LNCaP clone FGC (cell line): Measurements from ENCODE around the gene DENR.
A peak's percentile ranks its signal among the peaks of the same experiment; 100 is the strongest.
"Not testable (repeated sequence)": the region's sequence is repeated elsewhere in the genome, so short reads cannot be mapped to it uniquely, and the experiment has no call there.

Source experiments
- DNase-seq: peaks from one replicate; pipeline ENCODE4 v3.0.0-alpha.2; 2011; ENCODE audit warnings: low read depth
- H3K4me3 ChIP-seq: 2 replicates; pipeline ENCODE4 v1.5.1; 2011; ENCODE audit warnings: mild to moderate bottlenecking, low read depth, low read length, control low read depth
- CTCF ChIP-seq: IDR thresholded peaks from 2 replicates; pipeline ENCODE4 v1.5.1; 2012; ENCODE audit warnings: mild to moderate bottlenecking; ENCODE audit not compliant: control insufficient read depth, insufficient read depth; ENCODE audit errors: extremely low read depth

Gene DENR

GRCh38 chr12:122752464-122753318 lies at the start of gene DENR:
TSS of gene DENR (plus strand) at chr12:122752824. CDS start at chr12:122753702, 878 bp downstream.
- peak within 1 kb of the TSS; percentile 91 for H3K4me3 ChIP-seq

GRCh38 chr12:122702890-122703611 lies 49.6 kb upstream of the DENR start, which contains the start of gene HCAR2:
TSS of gene HCAR2 (minus strand) at chr12:122703357. CDS start at chr12:122703283, 74 bp downstream.
- DNase-seq, H3K4me3 ChIP-seq: not testable (repeated sequence)

More at GRCh38 chr12:122752464-122753318, at the start of gene DENR:
- peak; percentile 94 for DNase-seq
- TF ChIP-seq CTCF: peak; percentile 80

GRCh38 chr12:122703841-122704240 lies 48.8 kb upstream of the DENR start:
- not testable (repeated sequence) for H3K4me3 ChIP-seq, DNase-seq

- H3K4me3 ChIP-seq, DNase-seq: not testable (repeated sequence)
Observed at GRCh38 chr12:122709287-122709686, 43.3 kb upstream of the DENR start.

- not testable (repeated sequence) for H3K4me3 ChIP-seq, DNase-seq
Observed at GRCh38 chr12:122710341-122710740, 42.3 kb upstream of the DENR start.

- not testable (repeated sequence) for DNase-seq
Observed at GRCh38 chr12:122711266-122711665, 41.4 kb upstream of the DENR start.

GRCh38 chr12:122713491-122714188 lies 39.0 kb upstream of the DENR start:
- not testable (repeated sequence) for DNase-seq

More at GRCh38 chr12:122711266-122711665, 41.4 kb upstream of the DENR start:
- H3K4me3 ChIP-seq: not testable (repeated sequence)

GRCh38 chr12:122715211-122715610 lies 37.4 kb upstream of the DENR start:
- H3K4me3 ChIP-seq, DNase-seq: not testable (repeated sequence)

More at GRCh38 chr12:122713491-122714188, 39.0 kb upstream of the DENR start:
- H3K4me3 ChIP-seq: not testable (repeated sequence)

GRCh38 chr12:122716658-122717057 lies 36.0 kb upstream of the DENR start, which contains the start of gene HCAR3:
TSS of gene HCAR3 (minus strand) at chr12:122716811. CDS start at chr12:122716737, 74 bp downstream.
- DNase-seq, H3K4me3 ChIP-seq: not testable (repeated sequence)

GRCh38 chr12:122721057-122721545 lies 31.5 kb upstream of the DENR start:
- H3K4me3 ChIP-seq: no peak overlapping the region
- no peak for DNase-seq
- no peak for TF ChIP-seq CTCF

- H3K4me3 ChIP-seq: no peak overlapping the region
- DNase-seq: no peak
- no peak for TF ChIP-seq CTCF
Observed at GRCh38 chr12:122722387-122722786, 30.2 kb upstream of the DENR start.
